A549 (cell line): ENCODE results near the gene CEACAM20. TPM values are rescaled to one million over a fixed set of nuclear protein-coding genes. Genes with fewer than 3 reads are reported as not detected.
A peak's percentile ranks its signal among the peaks of the same experiment; 100 is the strongest.
"Not testable (repeated sequence)": the region's sequence is repeated elsewhere in the genome, so short reads cannot be mapped to it uniquely, and the experiment has no call there.

Experiments used
- ATAC-seq, 2 experiments: fragments of 200-7000 bp in 1 of 2; fragments of >200 bp in 1 of 2; cut with Nextera tagmentation in 1 of 2; cut with Tn5 transposase in 1 of 2; 3 replicates each; pipeline versions ENCODE4 v1.8.0 to v1.9.1; 2018 to 2020; ENCODE audit warnings: mild to moderate bottlenecking in 1 of 2, moderate library complexity in 1 of 2
- CTCF ChIA-PET: fragments of 300-600 bp; sonication (Branson Sonifier 250); formaldehyde crosslinking; extraction: SDS; loops from one replicate; lab custom pipeline; 2021; ENCODE audit warnings: antibody characterized with exemption, inconsistent platforms; lab: Yijun Ruan, JAX
- POLR2A ChIA-PET: fragments of 350-600 bp; formaldehyde crosslinking; extraction: SDS; loops from one replicate; lab custom pipeline; 2021; ENCODE audit warnings: antibody characterized with exemption, inconsistent platforms; lab: Yijun Ruan, JAX
- DNase-seq, 2 experiments: peaks; one replicate each; pipeline versions ENCODE4 v3.0.0 to v3.0.0-alpha.2; 2011 to 2016; ENCODE audit warnings: low read depth in 1 of 2, low spot score in 1 of 2
- FAIRE-seq: peaks from 2 replicates; lab custom pipeline; 2011; peaks lifted over from hg19 to GRCh38; lab: Jason Lieb, UNC
- H3K27ac ChIP-seq, 2 experiments: fragments of >200 bp; sonication (Bioruptor Twin); formaldehyde crosslinking; 3 replicates each; pipeline ENCODE4 v1.5.1; 2016 to 2017
- H3K4me1 ChIP-seq: fragments of >200 bp; sonication (Bioruptor Twin); formaldehyde crosslinking; 3 replicates; pipeline ENCODE4 v1.6.1; 2016
- H3K4me2 ChIP-seq: fragments of >200 bp; sonication (Bioruptor Twin); formaldehyde crosslinking; 3 replicates; pipeline ENCODE4 v1.6.1; 2016
- H3K4me3 ChIP-seq: fragments of >200 bp; sonication (Bioruptor Twin); formaldehyde crosslinking; 3 replicates; pipeline ENCODE4 v1.5.1; 2016
- H3K9me3 ChIP-seq: fragments of >200 bp; sonication (Bioruptor Twin); formaldehyde crosslinking; 3 replicates; pipeline ENCODE4 v1.6.1; 2016
- ATOH8 ChIP-seq: fragments of 250-450 bp; sonication (Bioruptor Pico); IDR thresholded peaks from 2 replicates; pipeline ENCODE4 v1.5.0; 2020; ENCODE audit warnings: low read depth, mild to moderate bottlenecking, moderate library complexity
- E2F6 ChIP-seq: IDR thresholded peaks from 2 replicates; pipeline ENCODE4 v1.6.1; 2012; ENCODE audit warnings: low read depth, borderline replicate concordance
- EHMT2 ChIP-seq: fragments of 200-600 bp; sonication (generic); IDR thresholded peaks from 2 replicates; pipeline ENCODE4 v1.6.1; 2016; ENCODE audit warnings: antibody characterized with exemption, low read depth, mild to moderate bottlenecking, moderate library complexity
- ELK1 ChIP-seq: fragments of 150-350 bp; IDR thresholded peaks from 2 replicates; pipeline ENCODE4 v1.6.1; 2014; ENCODE audit warnings: low read depth, mild to moderate bottlenecking, low read length
- EP300 ChIP-seq, 2 experiments: fragments of >200 bp; sonication (Bioruptor Twin); formaldehyde crosslinking; IDR thresholded peaks; 2 replicates in 1 of 2; 3 replicates in 1 of 2; pipeline ENCODE4 v1.6.1; 2016 to 2017
- ESRRA ChIP-seq: fragments of 150-350 bp; IDR thresholded peaks from 2 replicates; pipeline ENCODE4 v1.6.1; 2014; ENCODE audit warnings: mild to moderate bottlenecking, low read length, borderline replicate concordance
- FOSL2 ChIP-seq, 2 experiments: fragments of 450-650 bp in 1 of 2; fragments of >200 bp in 1 of 2; sonication (Bioruptor Twin) in 1 of 2; formaldehyde crosslinking; IDR thresholded peaks; 2 replicates each; pipeline versions ENCODE4 v1.5.0 to v1.6.1; 2016 to 2020; ENCODE audit warnings: mild to moderate bottlenecking in 1 of 2, moderate library complexity in 1 of 2
- FOXS1 ChIP-seq: fragments of 250-450 bp; sonication (Bioruptor Pico); IDR thresholded peaks from 2 replicates; pipeline ENCODE4 v1.5.0; 2020; ENCODE audit warnings: mild to moderate bottlenecking, moderate library complexity
- GATA3 ChIP-seq: IDR thresholded peaks from 2 replicates; pipeline ENCODE4 v1.6.1; 2012; ENCODE audit warnings: borderline replicate concordance
- HMGXB4 ChIP-seq: fragments of 250-450 bp; sonication (Bioruptor Pico); IDR thresholded peaks from 2 replicates; pipeline ENCODE4 v1.5.0; 2021; ENCODE audit warnings: mild to moderate bottlenecking, moderate library complexity, borderline replicate concordance
- HOXA7 ChIP-seq: fragments of 250-450 bp; sonication (Bioruptor Pico); IDR thresholded peaks from 2 replicates; pipeline ENCODE4 v1.5.0; 2020; ENCODE audit warnings: mild to moderate bottlenecking, moderate library complexity
- HOXB5 ChIP-seq: fragments of 250-450 bp; sonication (Bioruptor Pico); IDR thresholded peaks from 2 replicates; pipeline ENCODE4 v1.5.0; 2020; ENCODE audit warnings: mild to moderate bottlenecking, moderate library complexity
- PBX3 ChIP-seq: IDR thresholded peaks from 2 replicates; pipeline ENCODE4 v1.6.1; 2012
- SMC3 ChIP-seq: fragments of >200 bp; sonication (Bioruptor Twin); formaldehyde crosslinking; IDR thresholded peaks from 3 replicates; pipeline ENCODE4 v1.6.1; 2018; ENCODE audit warnings: inconsistent platforms
- SREBF2 ChIP-seq: fragments of 450-650 bp; IDR thresholded peaks from 2 replicates; pipeline ENCODE4 v1.6.1; 2014; ENCODE audit warnings: mild to moderate bottlenecking, moderate library complexity
- ZFP36 ChIP-seq: fragments of 450-650 bp; IDR thresholded peaks from 2 replicates; pipeline ENCODE4 v1.6.1; 2014; ENCODE audit warnings: borderline replicate concordance; ENCODE audit not compliant: partially characterized antibody
- ZNF302 ChIP-seq: fragments of 250-450 bp; sonication (Bioruptor Pico); IDR thresholded peaks from 2 replicates; pipeline ENCODE4 v1.9.0; 2021; ENCODE audit warnings: inconsistent platforms, mild to moderate bottlenecking, moderate library complexity
- WGBS: methylation state at CpG from one replicate; pipeline ENCODE4 v1.1.6; 2017; ENCODE audit errors: missing lambda C conversion rate; 5-methylcytosine and 5-hydroxymethylcytosine counted together
- polyA plus RNA-seq, 4 experiments: library from polyadenylated mRNA; depleted of rRNA in 3 of 4; stranded (reverse); fragments of >200 nt; fragmentation: RNase III in 1 of 4; extraction: RNeasy Plus Mini Kit Qiagen cat#74134 plus additional on column Dnase treatment in 1 of 4; gene quantifications; 2 replicates in 3 of 4; 3 replicates in 1 of 4; pipeline ENCODE4 v1.2.3, GENCODE V29; 2011 to 2017

The CEACAM20 gene
- polyA plus RNA-seq, 2 of the 4 experiments (the other 2 are of a cell fraction), result 0.08 TPM; not detected in 1

- TF ChIP-seq ELK1 (no peak), SMC3 (no peak), SREBF2 (no peak), ZFP36 (no peak), HOXB5 (CRISPR knock-in tag) (0 out of 2 replicates have a peak, but pooled peaks have one; percentile 43), PBX3 (0 out of 2 replicates have a peak, but pooled peaks have one; percentile 13), HOXA7 (CRISPR knock-in tag) (no peak), EHMT2 (no peak), E2F6 (no peak), HMGXB4 (CRISPR knock-in tag) (no peak), ATOH8 (CRISPR knock-in tag) (no peak), FOXS1 (CRISPR knock-in tag) (no peak), ZNF302 (CRISPR knock-in tag) (0 out of 2 replicates have a peak, but pooled peaks have one; percentile 15), FOSL2 (IDR thresholded peaks at IDR 0.05) (no peak), FOSL2 (CRISPR knock-in tag; IDR thresholded peaks at IDR 0.05) (no peak), GATA3 (peak; percentile 91), ESRRA (no peak), EP300 (IDR thresholded peaks at IDR 0.05) (no peak)
- TF ChIP-seq, all 56 proteins: peak for 10
These were observed 52.7 kb downstream of the CEACAM20 start (continued) for GRCh38 chr19:44476559-44477408.

- TF ChIP-seq ZFP36, result peak; percentile 56
- H3K27ac ChIP-seq, ATAC-seq, FAIRE-seq, CTCF ChIA-PET, POLR2A ChIA-PET, H3K4me2 ChIP-seq, H3K4me1 ChIP-seq, H3K4me3 ChIP-seq, DNase-seq: not testable (repeated sequence)
- peaks cover 90% of the 10 kb centered on the region for H3K9me3 ChIP-seq
- WGBS, result 22% methylated on average over 5 of the region's 5 CpGs
These were observed 60.7 kb downstream of the CEACAM20 start for GRCh38 chr19:44468730-44469129.

GRCh38 chr19:44462600-44463286, 66.7 kb downstream of the CEACAM20 start:
- ATAC-seq, H3K4me3 ChIP-seq, FAIRE-seq, H3K4me2 ChIP-seq, CTCF ChIA-PET, DNase-seq, H3K27ac ChIP-seq, POLR2A ChIA-PET, H3K4me1 ChIP-seq: not testable (repeated sequence)
- peaks cover 62% of the 10 kb centered on the region for H3K9me3 ChIP-seq
- WGBS, result 5% methylated on average over 3 of the region's 3 CpGs
